CD14-positive monocyte (primary cell): ENCODE results near the gene MAFG. TPM values are rescaled to one million over a fixed set of nuclear protein-coding genes. Genes with fewer than 3 reads are reported as not detected.
A peak's percentile ranks its signal among the peaks of the same experiment; 100 is the strongest.

Experiments used
- DNase-seq, 3 donors: peaks; one replicate each; pipeline ENCODE4 v3.0.0-alpha.2; 2011 to 2022
- H2AFZ ChIP-seq: 2 replicates; pipeline ENCODE4 v1.6.0; 2012; ENCODE audit warnings: mild to moderate bottlenecking, low read depth, low read length, inconsistent platforms; ENCODE audit not compliant: insufficient read depth, poor library complexity, severe bottlenecking
- H3K27ac ChIP-seq, 2 donors: 1 replicate in 1 of 2; 2 replicates in 1 of 2; pipeline ENCODE4 v1.5.1; 2012 to 2013; ENCODE audit warnings: low read length in 2 of 2, control low read depth in 1 of 2, inconsistent platforms in 1 of 2, low read depth in 1 of 2, mild to moderate bottlenecking in 1 of 2
- H3K27me3 ChIP-seq, 2 donors: one replicate each; pipeline versions ENCODE4 v1.6.0 to v1.6.1; 2011 to 2013; ENCODE audit warnings: low read length in 2 of 2; ENCODE audit not compliant: control insufficient read depth in 2 of 2, insufficient read depth in 2 of 2
- H3K36me3 ChIP-seq, 2 donors: replicated peaks in 1 of 2; 1 replicate in 1 of 2; 2 replicates in 1 of 2; pipeline versions ENCODE4 v1.5.1 to v1.6.1; 2012 to 2013; ENCODE audit warnings: low read length in 2 of 2, control low read depth in 1 of 2, inconsistent platforms in 1 of 2, mild to moderate bottlenecking in 1 of 2; ENCODE audit not compliant: insufficient read depth in 2 of 2, control insufficient read depth in 1 of 2
- H3K4me1 ChIP-seq, 2 donors: 1 replicate in 1 of 2; 2 replicates in 1 of 2; pipeline versions ENCODE4 v1.5.1 to v1.6.1; 2012 to 2013; ENCODE audit warnings: low read length in 2 of 2, control low read depth in 1 of 2, inconsistent platforms in 1 of 2, mild to moderate bottlenecking in 1 of 2, moderate library complexity in 1 of 2; ENCODE audit not compliant: insufficient read depth in 2 of 2, control insufficient read depth in 1 of 2
- H3K4me2 ChIP-seq: replicated peaks from 2 replicates; pipeline ENCODE3; 2012; ENCODE audit warnings: low read length, moderate library complexity, mild to moderate bottlenecking; ENCODE audit not compliant: poor library complexity, severe bottlenecking; ENCODE audit errors: extremely low read depth
- H3K4me3 ChIP-seq, 3 experiments: fragments of 200-600 bp in 1 of 3; sonication (generic) in 1 of 3; replicated peaks in 1 of 3; 1 replicate in 2 of 3; 2 replicates in 1 of 3; pipeline ENCODE4 v1.5.1; 2011 to 2013; ENCODE audit warnings: low read length in 3 of 3, mild to moderate bottlenecking in 3 of 3, control low read depth in 2 of 3, low read depth in 2 of 3, inconsistent platforms in 1 of 3, moderate library complexity in 1 of 3
- H3K79me2 ChIP-seq: 2 replicates; pipeline ENCODE4 v1.6.0; 2012; ENCODE audit warnings: mild to moderate bottlenecking, control low read depth, inconsistent platforms, low read length, moderate library complexity; ENCODE audit not compliant: insufficient read depth
- H3K9ac ChIP-seq: 2 replicates; pipeline ENCODE4 v1.6.0; 2017; ENCODE audit warnings: low read length, mild to moderate bottlenecking; ENCODE audit not compliant: insufficient read depth, poor library complexity, severe bottlenecking
- H3K9me3 ChIP-seq, 2 donors: replicated peaks in 1 of 2; 1 replicate in 1 of 2; 2 replicates in 1 of 2; pipeline versions ENCODE4 v1.5.1 to v1.6.1; 2012 to 2013; ENCODE audit warnings: low read length in 2 of 2, control low read depth in 1 of 2; ENCODE audit not compliant: control insufficient read depth in 1 of 2, insufficient read depth in 1 of 2
- H4K20me1 ChIP-seq: 2 replicates; pipeline ENCODE4 v1.6.0; 2012; ENCODE audit warnings: mild to moderate bottlenecking, low read length, control low read depth, moderate library complexity; ENCODE audit not compliant: insufficient read depth
- H3K27ac Mint-ChIP-seq, 7 donors: one replicate each; pipeline ENCODE4 v1.8.0; 2020; ENCODE audit warnings: mild to moderate bottlenecking in 7 of 7, mixed read lengths in 7 of 7, moderate library complexity in 6 of 7, inconsistent platforms in 2 of 7
- H3K27me3 Mint-ChIP-seq, 3 donors: one replicate each; pipeline ENCODE4 v1.8.0; 2021 to 2022; ENCODE audit warnings: low read depth in 3 of 3, mild to moderate bottlenecking in 3 of 3, mixed read lengths in 3 of 3, moderate library complexity in 3 of 3, inconsistent platforms in 1 of 3
- H3K36me3 Mint-ChIP-seq, 2 donors: one replicate each; pipeline ENCODE4 v1.8.0; 2020; ENCODE audit warnings: mixed read lengths in 2 of 2, inconsistent platforms in 1 of 2, mild to moderate bottlenecking in 1 of 2
- H3K4me1 Mint-ChIP-seq: one replicate; pipeline ENCODE4 v1.8.0; 2020; ENCODE audit warnings: mild to moderate bottlenecking, mixed read lengths
- H3K4me3 Mint-ChIP-seq, 2 donors: one replicate each; pipeline ENCODE4 v1.8.0; 2020; ENCODE audit warnings: mild to moderate bottlenecking in 2 of 2, mixed read lengths in 2 of 2, moderate library complexity in 1 of 2
- H3K9me3 Mint-ChIP-seq, 7 donors: one replicate each; pipeline ENCODE4 v1.8.0; 2020 to 2022; ENCODE audit warnings: mixed read lengths in 7 of 7, mild to moderate bottlenecking in 6 of 7, moderate library complexity in 6 of 7, inconsistent platforms in 2 of 7
- WGBS: methylation state at CpG from one replicate; pipeline ENCODE4 v1.1.5; 2013; ENCODE audit warnings: missing lambda C conversion rate; ENCODE audit not compliant: insufficient coverage; 5-methylcytosine and 5-hydroxymethylcytosine counted together
- intact Hi-C, 2 donors: fragments of 100-400 bp; cut with micrococcal nuclease; formaldehyde crosslinking; loops; one replicate each; pipeline versions ENCODE4 v1.15.0 to v1.15.1; 2023
- polyA plus RNA-seq, 3 donors: library from polyadenylated mRNA; depleted of rRNA in 1 of 3; unstranded in 2 of 3; stranded (reverse) in 1 of 3; fragments of 300-500 nt in 2 of 3; fragments of >200 nt in 1 of 3; fragmentation: Illumina TruSeq in 2 of 3; gene quantifications; 1 replicate in 2 of 3; 2 replicates in 1 of 3; pipeline ENCODE4 v1.2.3, GENCODE V29; 2012 to 2021
- TF ChIP-seq, protein P1 (sequence below): fragments of 200-600 bp; IDR thresholded peaks from one replicate; pipeline ENCODE4 v1.8.0; 2022; ENCODE audit warnings: antibody characterized with exemption, mild to moderate bottlenecking

The MAFG gene
- polyA plus RNA-seq, 3 donors: 7.4 to 66.0 (median 7.6) TPM

DNA sequence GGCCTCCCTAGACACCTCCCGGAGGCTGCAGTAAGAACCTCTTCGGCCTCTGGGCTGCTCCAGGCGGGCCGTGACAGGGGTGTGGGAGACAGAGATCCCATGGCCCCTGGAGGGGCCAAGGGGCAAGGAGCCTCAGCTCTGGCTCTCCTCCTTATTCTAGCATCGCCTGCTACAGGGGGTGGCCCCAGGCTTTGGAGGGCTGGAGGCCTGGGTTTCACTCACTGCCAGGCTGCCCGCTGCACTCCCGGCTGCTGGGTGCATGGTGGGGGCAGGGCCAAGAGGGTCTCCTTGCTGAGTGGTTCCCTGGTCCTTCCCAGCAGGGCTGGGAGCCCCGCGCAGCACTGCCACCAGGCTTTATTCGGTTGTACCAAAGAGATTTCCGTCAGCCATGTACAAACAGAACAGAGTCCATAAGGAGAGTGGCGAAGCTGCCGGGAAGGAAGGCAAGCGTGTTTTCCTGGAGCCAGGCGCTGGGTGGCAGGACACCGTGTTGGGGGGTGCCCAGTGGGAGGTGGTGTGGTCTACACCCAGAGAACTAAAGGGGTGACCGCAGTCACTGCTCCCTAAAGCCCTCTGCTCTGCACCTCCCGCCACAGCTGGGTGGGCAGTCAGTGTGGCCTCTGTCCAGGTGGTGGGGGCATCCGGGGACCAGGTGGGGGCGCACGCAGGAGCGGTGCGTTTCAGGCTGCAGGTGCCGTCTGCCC is 23.5 kb downstream of the MAFG start:
- no peak overlapping the region for H3K4me2 ChIP-seq
- no peak overlapping the region for H3K27ac ChIP-seq
- peaks cover 48 to 64% of the 10 kb centered on the region in 2 donors for H3K36me3 Mint-ChIP-seq
- 98% methylated on average over 24 of the region's 24 CpGs for WGBS
- H3K27me3 ChIP-seq: peaks cover 3 to 20% of the 10 kb centered on the region in 2 donors
- no peak overlapping the region for H3K4me3 ChIP-seq
- DNase-seq: no peak
- H3K27me3 Mint-ChIP-seq: peaks cover 19 to 33% (median 21%) of the 10 kb centered on the region in 3 donors
- intact Hi-C loops: no loop called here
- H3K9me3 Mint-ChIP-seq: peaks cover 0 to 12% (median 0%) of the 10 kb centered on the region in 7 donors
- H3K4me1 Mint-ChIP-seq: peaks cover 2% of the 10 kb centered on the region
- no peak overlapping the region for H3K4me3 Mint-ChIP-seq
- H3K36me3 ChIP-seq: peaks cover 32 to 48% of the 10 kb centered on the region in 2 donors
- TF ChIP-seq, protein P1, sequence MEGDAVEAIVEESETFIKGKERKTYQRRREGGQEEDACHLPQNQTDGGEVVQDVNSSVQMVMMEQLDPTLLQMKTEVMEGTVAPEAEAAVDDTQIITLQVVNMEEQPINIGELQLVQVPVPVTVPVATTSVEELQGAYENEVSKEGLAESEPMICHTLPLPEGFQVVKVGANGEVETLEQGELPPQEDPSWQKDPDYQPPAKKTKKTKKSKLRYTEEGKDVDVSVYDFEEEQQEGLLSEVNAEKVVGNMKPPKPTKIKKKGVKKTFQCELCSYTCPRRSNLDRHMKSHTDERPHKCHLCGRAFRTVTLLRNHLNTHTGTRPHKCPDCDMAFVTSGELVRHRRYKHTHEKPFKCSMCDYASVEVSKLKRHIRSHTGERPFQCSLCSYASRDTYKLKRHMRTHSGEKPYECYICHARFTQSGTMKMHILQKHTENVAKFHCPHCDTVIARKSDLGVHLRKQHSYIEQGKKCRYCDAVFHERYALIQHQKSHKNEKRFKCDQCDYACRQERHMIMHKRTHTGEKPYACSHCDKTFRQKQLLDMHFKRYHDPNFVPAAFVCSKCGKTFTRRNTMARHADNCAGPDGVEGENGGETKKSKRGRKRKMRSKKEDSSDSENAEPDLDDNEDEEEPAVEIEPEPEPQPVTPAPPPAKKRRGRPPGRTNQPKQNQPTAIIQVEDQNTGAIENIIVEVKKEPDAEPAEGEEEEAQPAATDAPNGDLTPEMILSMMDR: no peak
- peaks cover 0 to 12% of the 10 kb centered on the region in 2 donors for H3K4me1 ChIP-seq
- H3K9me3 ChIP-seq: no peaks in the 10 kb centered on the region
- H2AFZ ChIP-seq: no peak overlapping the region
- H3K9ac ChIP-seq: no peak overlapping the region
- no peak overlapping the region for H3K27ac Mint-ChIP-seq
- peaks cover 16% of the 10 kb centered on the region for H4K20me1 ChIP-seq
- H3K79me2 ChIP-seq: no peaks in the 10 kb centered on the region

- Histone ChIP-seq H3K27me3 (peaks cover 3 to 20% of the 10 kb centered on the region in 2 donors), H3K4me2 (no peak overlapping the region), H3K4me1 (peaks cover 0 to 12% of the 10 kb centered on the region in 2 donors), H4K20me1 (peaks cover 21% of the 10 kb centered on the region), H3K9ac (no peak overlapping the region), H3K79me2 (no peaks in the 10 kb centered on the region), H3K27ac (no peak overlapping the region), H3K36me3 (peaks cover 35 to 54% of the 10 kb centered on the region in 2 donors), H2AFZ (no peak overlapping the region), H3K9me3 (no peaks in the 10 kb centered on the region), H3K4me3 (no peak overlapping the region)
- Mint-ChIP-seq H3K4me1 (peaks cover 2% of the 10 kb centered on the region), H3K9me3 (peaks cover 0 to 12% (median 0%) of the 10 kb centered on the region in 7 donors), H3K27me3 (peaks cover 19 to 33% (median 21%) of the 10 kb centered on the region in 3 donors), H3K36me3 (peaks cover 51 to 62% of the 10 kb centered on the region in 2 donors), H3K4me3 (peak overlapping the region in 1 of 2 donors; percentile 51), H3K27ac (no peak overlapping the region)
- DNase-seq: no peak
- TF ChIP-seq, protein P1: no peak
- intact Hi-C loops: no loop called here
- 95% methylated on average over 10 of the region's 10 CpGs for WGBS
Measured at GRCh38 chr17:81903415-81903831, 24.1 kb downstream of the MAFG start.
